Peyer's patch (tissue), 4 donors: ENCODE data around the gene ZNF189.

Experiments used
- CTCF ChIP-seq, 6 experiments: fragments of 450-650 bp in 4 of 6; fragments of 200-600 bp in 2 of 6; sonication (generic) in 1 of 6; IDR thresholded peaks; one replicate each; pipeline ENCODE4 v1.5.1; 2017 to 2019; ENCODE audit warnings: antibody characterized with exemption in 6 of 6, mild to moderate bottlenecking in 3 of 6, moderate library complexity in 1 of 6
- POLR2A ChIP-seq, 2 donors: fragments of 450-650 bp; IDR thresholded peaks; one replicate each; pipeline ENCODE4 v1.5.1; 2017; ENCODE audit warnings: antibody characterized with exemption in 2 of 2, mild to moderate bottlenecking in 2 of 2, moderate library complexity in 2 of 2

GRCh38 chr9:101394687-101395086 is 4.0 kb upstream of the ZNF189 start:
- TF ChIP-seq CTCF (IDR thresholded peaks at IDR 0.05) = no peak
- TF ChIP-seq POLR2A (IDR thresholded peaks at IDR 0.05) = no peak
